PFSK-1 (cell line): Measurements from ENCODE around the gene DLGAP4.

ENCODE experiments used
- FOXP2 ChIP-seq: optimal IDR thresholded peaks from 2 replicates; pipeline ENCODE3; 2011; ENCODE audit warnings: borderline replicate concordance, control low read depth, inconsistent platforms; ENCODE audit not compliant: insufficient read depth; ENCODE audit errors: extremely low read length, extremely low read depth
- POLR2AphosphoS5 ChIP-seq: IDR thresholded peaks from 2 replicates; pipeline ENCODE4 v1.6.1; 2012; ENCODE audit warnings: low read depth, mild to moderate bottlenecking, control low read depth, low read length, moderate library complexity
- REST ChIP-seq, 2 experiments: IDR thresholded peaks; 2 replicates each; pipeline versions ENCODE4 v1.6.1 to v1.8.0; 2011 to 2012; ENCODE audit warnings: low read depth in 2 of 2, low read length in 2 of 2, control low read depth in 1 of 2, inconsistent platforms in 1 of 2, mild to moderate bottlenecking in 1 of 2, moderate library complexity in 1 of 2; ENCODE audit not compliant: insufficient read depth in 1 of 2
- SIN3A ChIP-seq: IDR thresholded peaks from 2 replicates; pipeline ENCODE4 v1.6.1; 2012; ENCODE audit warnings: mild to moderate bottlenecking, low read length, moderate library complexity, borderline replicate concordance; ENCODE audit not compliant: insufficient read depth
- TAF1 ChIP-seq: IDR thresholded peaks from 2 replicates; pipeline ENCODE4 v1.6.1; 2012; ENCODE audit warnings: low read length, control low read depth, borderline replicate concordance; ENCODE audit not compliant: insufficient read depth

The DLGAP4 gene

DNA sequence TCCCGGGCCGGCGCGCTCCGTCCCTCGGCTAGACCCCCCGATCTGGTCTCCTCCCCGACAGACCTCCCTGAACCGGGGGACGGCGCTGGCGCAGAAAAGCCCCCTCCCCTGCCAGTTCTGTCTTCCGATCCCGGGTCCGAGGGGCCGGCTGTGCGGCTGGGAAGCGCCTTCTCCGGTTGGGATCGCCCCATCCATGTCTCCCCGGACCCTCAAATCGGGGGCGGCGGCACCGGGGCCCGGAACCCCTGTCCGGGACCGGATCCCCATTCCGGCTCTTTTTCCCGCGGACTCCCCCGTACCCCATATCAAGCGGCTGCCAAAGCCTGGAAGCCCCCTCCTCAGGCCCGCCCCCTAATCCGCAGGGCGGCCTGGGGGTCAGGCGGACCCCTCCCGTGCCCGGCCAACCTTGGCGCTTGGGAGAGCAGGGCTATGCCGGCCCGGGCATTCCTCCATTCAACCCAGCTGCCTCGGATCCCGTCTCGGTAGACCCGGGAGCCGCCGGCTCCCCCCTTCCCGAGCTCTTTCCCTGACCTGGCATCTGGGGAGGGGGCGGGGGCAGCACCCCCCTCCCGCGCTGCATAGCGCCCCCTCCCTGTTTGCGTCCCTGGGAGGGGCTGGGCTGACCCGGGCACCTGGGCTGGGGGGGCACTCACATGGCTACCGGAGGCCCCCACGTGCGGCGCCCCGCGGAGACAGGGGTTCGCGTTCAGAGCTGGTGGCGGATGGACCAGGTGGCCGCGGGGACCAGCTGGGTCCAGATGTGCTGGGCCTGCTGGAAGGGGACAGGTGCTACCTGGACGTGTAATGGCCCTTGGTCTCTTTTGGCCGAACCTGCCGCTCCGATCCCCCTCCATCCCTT lies 643 bp downstream of the DLGAP4 start:
- TF ChIP-seq SIN3A (no peak), FOXP2 (no peak), POLR2AphosphoS5 (no peak), TAF1 (no peak), REST (IDR thresholded peaks at IDR 0.05; ENCODE audit: insufficient read depth in 1 of 2, low read depth in 2 of 2, low read length in 2 of 2) (no peak)

- no peak for TF ChIP-seq SIN3A
- no peak for TF ChIP-seq POLR2AphosphoS5
- no peak for TF ChIP-seq FOXP2
- TF ChIP-seq REST (IDR thresholded peaks at IDR 0.05; ENCODE audit: insufficient read depth in 1 of 2, low read depth in 2 of 2, low read length in 2 of 2) = no peak
- TF ChIP-seq TAF1 = no peak
These were observed 1.5 kb downstream of the DLGAP4 start for GRCh38 chr20:36307412-36308325.

DNA sequence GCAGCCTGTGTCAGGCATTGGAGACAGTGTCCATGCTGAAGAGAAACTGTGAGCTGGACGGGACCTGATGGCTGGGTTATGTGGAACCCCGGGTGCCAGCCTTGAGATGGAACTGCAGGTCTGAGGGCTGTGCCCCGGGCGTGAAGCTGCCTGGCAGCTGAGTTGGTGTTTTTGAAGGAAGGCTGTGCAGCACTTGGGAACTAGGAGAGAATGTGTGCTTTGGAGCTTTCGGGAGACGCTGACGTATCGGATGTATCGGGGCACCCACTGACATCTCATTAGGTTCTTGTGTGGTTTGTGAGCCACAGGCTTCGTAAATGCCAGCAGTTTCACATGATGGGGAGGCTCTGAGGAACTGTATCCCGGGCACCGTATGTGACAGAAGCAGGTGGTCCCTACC lies 2.2 kb downstream of the DLGAP4 start:
- TF ChIP-seq SIN3A (no peak), REST (IDR thresholded peaks at IDR 0.05; ENCODE audit: insufficient read depth in 1 of 2, low read depth in 2 of 2, low read length in 2 of 2) (no peak), FOXP2 (no peak), TAF1 (no peak), POLR2AphosphoS5 (no peak)

- TF ChIP-seq POLR2AphosphoS5 = no peak
- TF ChIP-seq TAF1 = no peak
- TF ChIP-seq SIN3A = no peak
- TF ChIP-seq FOXP2 = no peak
- TF ChIP-seq REST (IDR thresholded peaks at IDR 0.05; ENCODE audit: insufficient read depth in 1 of 2, low read depth in 2 of 2, low read length in 2 of 2) = no peak
These were observed 2.8 kb downstream of the DLGAP4 start for GRCh38 chr20:36308986-36309385.
